ENCODE data around the gene E2F3.

E2F3 gene

DNA sequence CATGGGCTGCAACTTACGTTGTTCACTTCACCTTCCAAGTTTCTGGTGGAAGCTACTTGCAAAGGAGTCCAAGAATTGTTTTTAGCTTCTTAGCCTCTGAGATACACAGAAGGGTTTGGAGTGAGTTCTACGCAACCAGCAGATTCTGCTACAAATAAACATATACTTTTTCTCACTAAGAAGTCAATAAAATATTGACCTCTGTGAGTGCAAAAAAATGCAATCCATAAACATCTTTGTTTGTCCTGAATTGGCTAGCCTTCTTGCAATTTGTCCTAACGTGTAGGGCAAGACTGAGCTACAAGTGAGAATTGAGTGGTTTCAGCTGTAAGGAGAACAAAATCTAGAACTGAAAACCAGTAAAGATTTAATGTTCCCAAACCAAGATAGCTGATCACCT is 26.2 kb upstream of the E2F3 start:
- DNase-seq (ENCODE audit: low read depth) = no peak
- TF ChIP-seq, protein P1, sequence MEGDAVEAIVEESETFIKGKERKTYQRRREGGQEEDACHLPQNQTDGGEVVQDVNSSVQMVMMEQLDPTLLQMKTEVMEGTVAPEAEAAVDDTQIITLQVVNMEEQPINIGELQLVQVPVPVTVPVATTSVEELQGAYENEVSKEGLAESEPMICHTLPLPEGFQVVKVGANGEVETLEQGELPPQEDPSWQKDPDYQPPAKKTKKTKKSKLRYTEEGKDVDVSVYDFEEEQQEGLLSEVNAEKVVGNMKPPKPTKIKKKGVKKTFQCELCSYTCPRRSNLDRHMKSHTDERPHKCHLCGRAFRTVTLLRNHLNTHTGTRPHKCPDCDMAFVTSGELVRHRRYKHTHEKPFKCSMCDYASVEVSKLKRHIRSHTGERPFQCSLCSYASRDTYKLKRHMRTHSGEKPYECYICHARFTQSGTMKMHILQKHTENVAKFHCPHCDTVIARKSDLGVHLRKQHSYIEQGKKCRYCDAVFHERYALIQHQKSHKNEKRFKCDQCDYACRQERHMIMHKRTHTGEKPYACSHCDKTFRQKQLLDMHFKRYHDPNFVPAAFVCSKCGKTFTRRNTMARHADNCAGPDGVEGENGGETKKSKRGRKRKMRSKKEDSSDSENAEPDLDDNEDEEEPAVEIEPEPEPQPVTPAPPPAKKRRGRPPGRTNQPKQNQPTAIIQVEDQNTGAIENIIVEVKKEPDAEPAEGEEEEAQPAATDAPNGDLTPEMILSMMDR (IDR thresholded peaks at IDR 0.05; ENCODE audit: insufficient read depth, low read depth, low read length, missing control alignments) = no peak
- no peak overlapping the region for H3K4me3 ChIP-seq (ENCODE audit: low read depth, low read length)

DNA sequence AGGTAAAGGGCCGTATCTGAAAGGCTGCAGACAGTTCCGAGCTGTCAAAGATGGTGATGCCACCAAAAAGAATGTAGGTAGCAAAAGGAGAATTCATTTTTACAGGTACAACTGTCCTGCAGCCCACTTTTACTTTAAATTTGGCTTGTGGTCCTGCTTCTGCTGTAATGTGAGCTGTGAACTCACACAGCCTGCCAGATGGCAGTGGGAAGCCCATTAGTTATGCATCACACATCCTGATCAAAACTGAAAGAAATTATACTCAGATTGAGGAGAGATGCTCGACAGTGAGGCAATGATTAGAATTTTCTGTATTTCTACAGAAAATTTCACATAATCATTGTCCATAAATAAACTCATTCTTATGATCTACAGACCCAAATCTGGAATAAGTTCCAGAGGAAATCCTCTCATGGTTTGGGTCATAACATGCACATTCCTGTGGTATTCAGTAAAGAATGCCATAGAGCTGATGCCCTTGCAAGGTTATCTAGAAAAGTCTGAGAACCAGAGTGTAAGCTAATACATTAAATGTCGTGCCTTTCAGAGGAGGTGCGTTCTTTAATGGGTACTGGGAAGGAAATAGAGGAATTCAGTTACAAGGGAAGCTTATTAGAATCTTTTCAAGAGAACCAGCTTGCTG is 23.9 kb upstream of the E2F3 start:
- TF ChIP-seq, protein P1 (IDR thresholded peaks at IDR 0.05; ENCODE audit: insufficient read depth, low read depth, low read length, missing control alignments) = no peak
- no peak overlapping the region for H3K4me3 ChIP-seq (ENCODE audit: low read depth, low read length)
- peak; percentile 23 for DNase-seq (ENCODE audit: low read depth)

DNA sequence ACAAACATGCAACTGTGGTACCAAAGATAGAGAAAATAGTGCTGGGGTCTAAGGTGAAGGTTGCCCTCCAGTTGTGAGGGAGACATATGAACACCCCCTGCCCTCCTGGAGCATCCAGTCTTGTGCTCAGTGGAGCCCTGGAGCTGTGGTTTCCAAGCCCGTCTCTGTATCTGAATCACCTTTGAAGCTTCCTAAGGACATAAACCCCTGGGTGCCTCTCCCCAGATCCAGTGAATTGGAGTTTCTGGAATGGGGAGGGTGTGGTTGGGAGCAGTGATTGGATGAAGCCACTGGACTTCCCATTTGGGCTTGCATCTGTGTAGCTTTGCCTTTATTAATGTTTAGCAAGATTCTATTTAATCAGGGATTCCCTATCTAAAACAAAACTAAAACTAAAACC is 22.4 kb upstream of the E2F3 start:
- DNase-seq (ENCODE audit: low read depth) = no peak
- TF ChIP-seq, protein P1 (IDR thresholded peaks at IDR 0.05; ENCODE audit: insufficient read depth, low read depth, low read length, missing control alignments) = no peak
- H3K4me3 ChIP-seq (ENCODE audit: low read depth, low read length) = no peak overlapping the region

DNA sequence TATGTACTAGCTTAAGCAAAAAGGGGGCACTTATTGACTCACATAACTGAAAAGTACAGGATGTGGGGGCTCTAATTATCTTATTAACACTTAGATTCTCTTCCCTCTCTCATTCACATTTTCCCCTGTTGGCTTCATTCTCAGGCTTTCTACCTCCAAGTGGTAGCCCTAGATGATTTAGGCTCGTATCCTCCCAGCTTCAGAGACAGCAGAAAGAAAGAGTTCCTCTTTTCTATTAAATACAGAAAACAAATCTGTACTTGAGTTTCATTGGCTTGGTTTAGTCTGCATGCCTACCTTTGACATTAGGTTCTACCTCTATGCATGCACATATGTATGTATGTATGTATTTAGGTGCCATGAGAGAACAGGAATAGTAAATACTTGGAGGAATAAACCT is 15.5 kb upstream of the E2F3 start:
- TF ChIP-seq, protein P1 (IDR thresholded peaks at IDR 0.05; ENCODE audit: insufficient read depth, low read depth, low read length, missing control alignments) = no peak
- no peak overlapping the region for H3K4me3 ChIP-seq (ENCODE audit: low read depth, low read length)
- DNase-seq (ENCODE audit: low read depth) = no peak

DNA sequence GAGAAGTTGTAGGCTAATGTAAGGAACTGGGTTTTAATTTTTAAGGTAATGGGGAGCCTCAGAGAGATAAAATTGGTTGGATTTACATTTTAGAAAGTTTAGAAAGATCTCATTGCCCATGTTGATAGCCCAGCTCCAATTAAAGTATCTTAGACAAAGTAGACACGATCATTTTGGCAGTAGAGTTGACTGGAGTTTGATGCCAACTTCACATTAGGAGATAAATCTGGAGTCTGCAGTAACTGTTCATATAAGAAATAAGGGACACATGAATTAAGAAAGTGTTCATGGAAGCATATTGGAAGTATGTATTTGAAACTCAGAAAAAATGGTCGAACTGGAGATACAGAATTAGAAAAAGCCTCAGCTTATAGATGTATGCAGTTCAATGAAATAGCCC is 12.6 kb upstream of the E2F3 start:
- TF ChIP-seq, protein P1 (IDR thresholded peaks at IDR 0.05; ENCODE audit: insufficient read depth, low read depth, low read length, missing control alignments) = no peak
- no peak for DNase-seq (ENCODE audit: low read depth)
- H3K4me3 ChIP-seq (ENCODE audit: low read depth, low read length) = no peak overlapping the region

DNA sequence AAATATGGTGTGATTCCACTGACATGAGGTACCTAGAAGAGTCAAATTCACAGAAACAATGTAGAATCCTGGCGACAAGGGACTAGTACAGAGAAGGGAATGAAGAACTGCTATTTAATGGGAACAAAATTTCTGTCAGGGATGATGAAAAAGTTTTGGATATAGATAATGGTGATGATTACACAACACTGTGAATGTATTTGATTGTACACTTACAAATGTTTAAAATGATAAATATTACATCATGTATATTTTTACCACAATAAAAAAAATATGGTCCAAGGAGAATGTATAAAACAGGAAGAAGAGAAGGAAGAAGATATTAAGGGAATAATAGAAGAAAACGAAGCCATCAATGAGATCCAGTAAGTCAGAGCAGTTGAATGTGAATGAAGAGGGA is 8.4 kb upstream of the E2F3 start:
- TF ChIP-seq, protein P1 (IDR thresholded peaks at IDR 0.05; ENCODE audit: insufficient read depth, low read depth, low read length, missing control alignments) = no peak
- DNase-seq (ENCODE audit: low read depth) = no peak
- no peak overlapping the region for H3K4me3 ChIP-seq (ENCODE audit: low read depth, low read length)

DNA sequence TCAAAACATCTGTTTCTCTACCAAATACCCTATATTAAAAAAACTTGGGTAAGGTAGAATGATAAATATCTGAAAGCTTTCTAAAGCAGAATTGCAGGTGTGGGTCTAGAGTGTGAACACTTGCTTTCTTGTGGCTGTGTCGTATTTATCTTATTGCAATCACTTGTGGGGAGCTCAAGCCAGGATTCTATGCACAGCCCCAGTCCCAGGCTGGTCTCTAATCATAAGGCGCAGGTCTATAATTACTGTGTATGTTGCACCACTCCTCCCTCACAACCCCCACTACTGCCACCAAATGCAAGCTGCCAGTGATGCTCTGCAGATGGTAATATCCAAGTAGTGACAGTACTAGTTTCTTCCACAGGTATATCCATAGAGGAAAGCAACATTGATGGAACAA is 2.2 kb upstream of the E2F3 start:
- TF ChIP-seq, protein P1 (IDR thresholded peaks at IDR 0.05; ENCODE audit: insufficient read depth, low read depth, low read length, missing control alignments) = no peak
- no peak overlapping the region for H3K4me3 ChIP-seq (ENCODE audit: low read depth, low read length)
- no peak for DNase-seq (ENCODE audit: low read depth)

Data from GM12865 (cell line).